OCI-LY1 (cell line): ENCODE measurements around the gene SMAD7.

Source experiments
- EZH2 ChIP-seq: fragments of 200-600 bp; sonication (generic), shearing (Covaris generic); IDR thresholded peaks from 2 replicates; pipeline ENCODE4 v1.8.0; 2017; ENCODE audit warnings: borderline replicate concordance, mixed run types, mild to moderate bottlenecking, antibody characterized with exemption, low read length, moderate library complexity, mixed read lengths
- TF ChIP-seq, protein P1 (sequence below): fragments of 200-600 bp; sonication (generic), shearing (Covaris generic); IDR thresholded peaks from 2 replicates; pipeline ENCODE4 v1.5.1; 2017; ENCODE audit warnings: mild to moderate bottlenecking, antibody characterized with exemption, low read length, moderate library complexity, mixed read lengths

DNA sequence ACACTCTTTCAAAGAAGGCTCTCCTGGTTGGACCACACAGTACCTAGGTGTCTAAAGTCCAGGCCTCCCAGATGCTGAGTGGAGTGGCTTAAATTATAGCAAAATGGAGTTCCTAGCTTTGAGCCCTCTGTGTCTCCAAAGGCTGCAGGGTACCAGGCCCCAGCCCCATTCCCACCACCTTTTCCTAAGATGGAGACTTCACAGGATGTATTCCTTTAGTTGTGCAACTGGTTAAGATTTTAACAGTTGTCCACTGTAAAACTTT, 4.9 kb downstream of the SMAD7 start:
- TF ChIP-seq, protein P1, sequence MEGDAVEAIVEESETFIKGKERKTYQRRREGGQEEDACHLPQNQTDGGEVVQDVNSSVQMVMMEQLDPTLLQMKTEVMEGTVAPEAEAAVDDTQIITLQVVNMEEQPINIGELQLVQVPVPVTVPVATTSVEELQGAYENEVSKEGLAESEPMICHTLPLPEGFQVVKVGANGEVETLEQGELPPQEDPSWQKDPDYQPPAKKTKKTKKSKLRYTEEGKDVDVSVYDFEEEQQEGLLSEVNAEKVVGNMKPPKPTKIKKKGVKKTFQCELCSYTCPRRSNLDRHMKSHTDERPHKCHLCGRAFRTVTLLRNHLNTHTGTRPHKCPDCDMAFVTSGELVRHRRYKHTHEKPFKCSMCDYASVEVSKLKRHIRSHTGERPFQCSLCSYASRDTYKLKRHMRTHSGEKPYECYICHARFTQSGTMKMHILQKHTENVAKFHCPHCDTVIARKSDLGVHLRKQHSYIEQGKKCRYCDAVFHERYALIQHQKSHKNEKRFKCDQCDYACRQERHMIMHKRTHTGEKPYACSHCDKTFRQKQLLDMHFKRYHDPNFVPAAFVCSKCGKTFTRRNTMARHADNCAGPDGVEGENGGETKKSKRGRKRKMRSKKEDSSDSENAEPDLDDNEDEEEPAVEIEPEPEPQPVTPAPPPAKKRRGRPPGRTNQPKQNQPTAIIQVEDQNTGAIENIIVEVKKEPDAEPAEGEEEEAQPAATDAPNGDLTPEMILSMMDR = no peak
- no peak for TF ChIP-seq EZH2
